NCI-H2029 (cell line): ENCODE measurements around the gene MYADML2.
"Not testable (repeated sequence)": the region's sequence is repeated elsewhere in the genome, so short reads cannot be mapped to it uniquely, and the experiment has no call there.

Experiments
- DNase-seq: peaks from one replicate; lab custom pipeline; 2025; lab: John Stamatoyannopoulos, UW

The MYADML2 gene, protein sequence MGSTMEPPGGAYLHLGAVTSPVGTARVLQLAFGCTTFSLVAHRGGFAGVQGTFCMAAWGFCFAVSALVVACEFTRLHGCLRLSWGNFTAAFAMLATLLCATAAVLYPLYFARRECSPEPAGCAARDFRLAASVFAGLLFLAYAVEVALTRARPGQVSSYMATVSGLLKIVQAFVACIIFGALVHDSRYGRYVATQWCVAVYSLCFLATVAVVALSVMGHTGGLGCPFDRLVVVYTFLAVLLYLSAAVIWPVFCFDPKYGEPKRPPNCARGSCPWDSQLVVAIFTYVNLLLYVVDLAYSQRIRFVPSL

DNA sequence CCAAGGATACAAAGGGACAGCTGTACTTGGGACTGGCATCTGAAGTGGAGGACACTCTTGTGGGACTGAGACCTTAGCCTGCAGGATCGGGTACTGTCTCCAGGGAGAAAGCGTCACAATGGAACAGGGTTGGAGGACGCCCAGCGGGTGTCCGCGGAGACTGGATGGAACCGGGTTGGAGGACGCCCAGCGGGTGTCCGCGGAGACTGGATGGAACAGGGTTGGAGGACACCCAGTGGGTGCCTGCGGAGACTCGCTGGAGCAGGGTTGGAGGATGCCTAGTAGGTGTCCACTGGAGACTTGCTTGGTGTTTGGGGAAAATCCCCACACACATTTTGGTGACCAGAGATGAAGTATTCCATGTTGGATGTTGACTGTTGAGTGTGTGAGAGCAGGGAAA, at the start of gene MYADML2:
MYADML2 (minus strand) TSS at position 45 of the 400 bp plus-strand sequence. CDS start 5,492 bp downstream, outside the sequence.
- DNase-seq: peak; percentile 8

DNA sequence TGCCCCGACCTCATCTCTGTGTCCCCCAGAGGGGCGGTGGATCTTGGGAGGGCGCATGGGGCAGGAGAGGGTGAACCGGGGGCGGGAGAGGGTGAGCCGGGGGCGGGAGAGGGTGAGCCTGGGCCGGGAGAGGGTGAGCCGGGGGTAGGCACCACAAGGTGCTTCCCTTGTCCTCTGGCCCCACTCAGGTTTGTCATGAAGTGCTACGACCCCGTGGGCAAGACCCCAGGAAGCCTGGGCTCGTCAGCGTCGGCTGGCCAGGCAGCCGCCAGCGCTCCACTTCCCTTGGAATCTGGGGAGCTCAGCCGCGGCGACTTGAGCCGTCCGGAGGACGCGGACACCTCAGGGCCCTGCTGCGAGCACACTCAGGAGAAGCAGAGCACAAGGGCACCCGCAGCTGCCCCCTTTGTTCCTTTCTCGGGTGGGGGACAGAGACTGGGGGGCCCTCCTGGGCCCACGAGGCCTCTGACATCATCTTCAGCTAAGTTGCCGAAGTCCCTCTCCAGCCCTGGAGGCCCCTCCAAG, 49.3 kb upstream of the MYADML2 start:
- no peak for DNase-seq

DNA sequence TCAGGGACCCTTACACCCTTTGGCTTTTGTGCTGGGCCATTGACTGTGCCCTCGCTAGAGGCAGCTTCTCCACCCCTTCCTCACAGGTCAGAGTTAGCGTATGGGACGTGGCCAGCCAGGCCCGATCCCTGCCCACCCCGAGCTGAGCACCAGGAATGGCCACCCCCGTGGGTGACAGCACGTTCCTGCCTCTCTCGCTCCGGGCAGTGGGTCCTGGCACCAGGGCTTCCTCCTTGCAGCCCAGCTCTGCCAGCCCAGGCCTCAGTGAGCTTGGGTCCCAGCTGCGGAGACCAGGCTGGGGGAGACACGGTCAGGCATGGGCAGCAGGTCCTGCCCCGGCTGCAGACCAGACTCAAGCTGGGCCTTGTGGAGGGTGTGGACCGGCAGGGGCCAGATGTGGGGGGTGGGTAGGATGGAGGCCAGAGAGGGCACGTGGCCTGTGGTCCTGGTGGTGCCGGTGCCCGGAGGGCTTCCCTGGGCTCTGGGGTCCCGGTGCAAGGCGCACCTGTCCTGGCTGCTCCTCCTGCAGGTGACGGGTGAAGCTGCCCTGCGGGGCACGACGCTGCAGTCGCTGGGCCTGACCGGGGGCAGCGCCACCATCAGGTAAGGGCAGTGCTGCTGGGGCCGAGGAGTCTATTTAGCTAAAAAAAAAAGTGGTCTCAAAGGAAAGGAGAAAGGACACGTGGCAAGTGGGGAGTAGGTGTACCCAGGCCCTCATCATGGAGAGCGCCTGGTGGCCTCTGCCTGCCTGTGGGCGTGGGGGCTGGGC, 48.6 kb upstream of the MYADML2 start:
- no peak for DNase-seq

DNA sequence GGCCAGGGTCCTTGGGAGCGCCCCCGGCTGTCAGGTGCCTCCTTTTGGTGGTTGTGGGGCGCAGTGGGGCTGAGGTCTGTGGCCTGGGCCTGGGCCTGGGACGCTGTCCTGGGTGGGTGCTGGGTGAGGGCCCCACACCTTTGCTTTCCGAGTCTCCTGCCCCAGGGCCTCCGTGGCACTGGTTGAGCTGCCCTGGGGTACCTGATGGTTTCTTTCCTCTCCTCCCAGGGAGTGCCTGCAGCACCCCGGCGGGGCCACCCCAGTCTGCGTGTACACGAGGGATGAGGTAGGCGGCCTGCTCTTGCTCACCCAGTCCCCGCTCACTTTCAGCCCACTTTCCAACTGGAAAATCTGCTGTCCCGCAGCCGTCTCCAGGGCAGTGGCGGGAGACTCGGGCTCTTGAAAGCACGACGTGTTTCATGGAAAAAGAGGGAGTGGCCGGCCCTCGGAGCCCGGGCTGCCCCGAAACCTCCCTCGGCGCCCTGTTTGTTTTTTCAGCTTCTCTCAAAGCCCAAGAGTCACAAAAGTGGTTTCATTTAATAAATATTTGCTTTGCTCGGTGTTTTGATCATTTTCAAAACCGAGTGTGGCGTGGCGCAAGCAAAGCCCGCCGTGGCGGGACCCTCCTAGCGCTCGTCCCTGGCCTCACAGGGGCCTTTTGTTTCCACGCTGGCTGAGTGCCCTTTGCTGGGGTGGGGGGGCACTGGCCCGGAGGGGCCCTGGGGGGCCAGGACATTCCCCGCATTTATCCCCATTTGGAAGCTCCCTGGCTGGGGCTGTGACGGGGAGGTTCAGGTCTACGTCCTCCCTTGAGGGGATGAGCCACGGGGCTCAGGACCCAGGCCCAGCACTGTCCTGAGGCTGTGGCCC, 47.8 kb upstream of the MYADML2 start:
- no peak for DNase-seq

DNA sequence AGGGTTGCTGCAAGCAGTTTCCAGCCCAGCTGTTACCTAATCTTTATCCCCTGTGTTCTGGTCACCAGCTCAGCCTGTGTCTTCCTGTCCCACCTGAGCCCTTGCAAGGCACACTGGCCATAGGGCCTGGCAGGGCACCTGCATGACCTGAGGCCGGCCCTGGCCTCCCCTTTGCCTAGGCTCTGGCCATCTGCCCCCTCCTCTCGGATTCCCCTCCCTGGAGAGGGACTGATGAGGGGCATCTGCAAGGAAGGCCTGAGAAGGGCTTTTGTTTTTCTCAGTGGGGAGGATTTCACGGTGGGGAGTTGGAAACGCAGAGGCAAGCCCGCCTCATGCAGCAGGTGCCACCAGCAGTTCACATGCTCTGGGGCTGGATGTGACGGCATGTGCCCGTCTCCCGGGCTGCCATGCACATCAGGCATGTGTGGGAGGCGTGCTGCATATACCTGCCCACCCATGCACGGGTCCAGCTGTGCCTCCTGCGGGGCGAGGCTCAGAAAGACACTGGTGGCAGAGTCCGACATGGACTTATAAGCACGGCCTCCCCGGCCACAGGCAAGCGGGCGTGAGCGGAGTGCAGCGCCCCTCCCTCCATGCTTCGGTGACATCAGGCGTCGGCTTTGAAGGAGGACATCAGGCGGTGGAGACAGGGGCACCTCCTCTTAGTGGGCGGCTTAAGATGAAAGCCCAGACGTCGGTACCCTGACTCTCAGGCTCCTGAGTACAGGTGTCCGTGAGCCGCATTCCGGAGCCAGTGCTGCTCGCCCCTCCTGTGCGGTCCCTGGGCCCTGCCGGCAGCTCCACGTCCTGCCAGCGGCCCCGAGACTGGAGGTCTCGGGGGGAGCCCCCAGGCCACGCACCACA, 46.9 kb upstream of the MYADML2 start:
- no peak for DNase-seq

DNA sequence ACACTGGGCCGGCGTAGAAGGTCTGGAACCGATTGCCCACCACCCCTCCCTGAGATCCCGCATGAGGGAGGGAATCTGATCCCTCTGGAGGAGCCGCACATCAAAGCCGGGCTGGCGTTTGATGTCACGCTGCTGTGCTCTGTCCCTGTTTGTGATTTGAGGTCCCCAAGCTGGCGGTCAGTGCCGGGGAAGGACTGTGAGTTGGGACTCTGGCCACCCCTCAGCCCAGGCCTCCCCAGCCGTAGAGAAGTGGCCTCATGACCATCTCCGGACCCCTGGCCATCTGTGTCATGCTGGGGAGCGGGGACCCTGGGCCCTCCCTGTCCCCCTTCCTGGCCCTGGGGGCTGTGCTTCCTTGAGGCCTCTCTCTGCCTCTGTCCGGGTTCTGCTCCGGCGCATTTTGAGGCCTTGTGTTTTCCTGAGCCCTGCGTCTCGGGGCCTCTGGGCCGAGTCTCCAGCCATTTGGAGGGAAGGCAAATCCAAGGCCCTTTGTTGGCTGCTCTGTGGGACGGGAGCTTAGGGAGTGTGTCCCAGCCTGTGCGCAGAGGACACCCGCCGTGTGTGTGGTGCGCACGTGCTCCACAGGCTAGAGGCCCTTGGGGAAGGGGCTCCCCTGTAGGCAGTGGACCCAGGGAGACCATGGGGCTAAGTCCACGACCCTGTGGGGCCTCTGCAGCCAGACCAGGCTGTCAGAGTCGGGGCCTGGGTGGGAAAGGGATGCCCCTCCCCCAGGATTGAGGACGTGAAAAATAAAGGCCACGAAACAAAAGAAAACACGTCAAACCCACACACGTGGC, 45.5 kb upstream of the MYADML2 start:
- no peak for DNase-seq

DNA sequence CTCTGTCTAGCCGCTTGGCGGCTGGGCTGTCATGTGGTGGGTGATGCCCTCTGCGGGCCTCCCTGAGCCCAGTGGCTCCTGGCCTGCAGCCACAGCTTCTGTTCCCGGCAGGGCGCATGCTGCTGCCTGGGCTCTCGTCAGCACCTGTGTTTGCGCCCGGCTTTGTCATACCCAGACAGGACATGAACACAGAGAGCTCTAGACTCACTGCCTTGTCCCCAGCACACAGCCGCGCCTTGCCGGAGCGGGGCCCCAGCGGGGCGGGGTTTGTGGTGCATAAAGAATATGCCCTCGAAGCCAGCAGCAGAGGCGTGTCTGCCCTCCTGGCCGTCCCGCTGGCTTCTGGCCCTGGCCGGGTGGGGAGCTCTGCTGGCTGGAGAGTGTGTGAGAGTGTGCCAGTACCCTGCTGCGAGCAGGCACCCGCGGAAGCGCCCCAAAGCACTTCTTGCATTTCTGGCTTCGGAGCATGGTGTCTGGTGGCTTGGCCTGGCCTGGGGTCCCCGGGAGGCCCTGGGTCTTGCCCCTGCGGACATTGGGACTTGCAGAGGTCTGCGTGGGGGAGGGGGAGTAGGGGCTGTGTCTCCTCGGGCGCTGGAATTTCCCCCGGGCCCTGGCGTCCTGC, 44.8 kb upstream of the MYADML2 start:
- peak; percentile 85 for DNase-seq

DNA sequence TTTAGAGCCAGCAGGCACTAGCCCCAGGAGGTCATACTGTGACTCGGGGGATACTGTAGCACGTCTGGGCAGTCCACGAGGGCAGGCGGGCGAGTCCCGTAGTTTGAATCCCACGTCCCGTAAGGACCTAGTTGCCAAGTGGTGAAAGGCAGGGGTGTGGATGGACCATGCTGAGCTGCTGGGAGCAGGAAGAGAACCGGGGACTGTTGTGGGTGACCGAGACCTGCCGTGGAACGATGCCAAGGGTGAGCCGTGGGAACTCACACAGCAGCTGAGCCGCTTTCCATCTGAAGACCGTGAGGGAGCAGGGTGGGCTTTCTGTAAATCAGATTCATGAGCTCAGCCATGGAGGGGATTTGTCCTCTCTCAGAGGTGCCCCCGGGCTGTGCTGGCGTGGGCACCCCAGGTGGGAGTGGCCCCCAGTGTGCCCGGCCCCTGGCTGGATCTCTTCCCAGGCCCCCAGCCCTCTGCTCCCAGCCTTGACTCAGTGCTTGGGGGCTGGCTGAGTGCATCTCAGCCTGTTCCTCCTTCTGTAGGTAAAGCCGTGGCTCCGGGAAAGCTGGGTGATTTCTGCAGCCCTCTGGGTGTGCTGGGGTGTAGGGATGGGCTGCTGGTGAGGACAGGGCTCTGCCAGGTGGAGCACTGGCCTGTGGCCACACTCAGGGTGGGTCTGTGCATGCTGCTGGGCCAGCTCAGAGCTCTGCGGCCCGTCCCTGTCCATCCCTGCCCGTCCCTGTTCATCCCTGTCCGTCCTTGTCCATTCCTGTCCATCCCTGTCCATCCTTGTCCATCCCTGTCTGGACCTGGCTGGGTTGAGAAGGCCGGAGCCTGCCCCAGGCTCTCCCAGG, 44.0 kb upstream of the MYADML2 start:
- no peak for DNase-seq

DNA sequence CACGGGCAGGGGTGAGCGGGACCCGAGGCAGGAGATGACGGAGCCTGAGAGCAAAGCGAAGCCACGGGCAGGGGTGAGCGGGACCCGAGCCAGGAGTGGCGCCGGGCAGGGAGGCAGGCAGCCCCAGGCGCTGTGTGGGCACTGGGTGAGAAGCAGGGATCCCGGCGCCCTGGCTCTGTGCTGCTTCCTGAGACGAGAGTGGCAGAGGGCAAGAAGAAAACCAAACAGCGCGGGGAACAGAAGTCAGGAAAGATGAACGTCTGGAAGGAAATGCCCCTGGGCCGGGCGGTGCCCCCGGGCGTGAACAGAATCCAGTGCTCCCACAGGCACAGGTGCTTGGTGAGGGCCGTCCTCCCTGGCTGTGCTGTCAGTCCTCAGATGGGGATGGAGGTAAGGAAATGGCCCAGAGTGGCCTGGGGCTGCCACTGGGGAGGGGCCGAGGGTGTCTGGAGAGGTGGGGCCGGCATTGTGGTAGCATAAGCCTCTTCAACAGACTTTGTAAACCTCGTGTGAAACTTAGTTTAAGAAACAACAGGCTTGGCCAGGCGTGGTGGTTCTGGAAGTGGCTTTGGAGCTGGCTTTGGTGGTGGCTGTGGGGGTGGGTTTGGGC, 40.2 kb upstream of the MYADML2 start:
- DNase-seq: no peak

DNA sequence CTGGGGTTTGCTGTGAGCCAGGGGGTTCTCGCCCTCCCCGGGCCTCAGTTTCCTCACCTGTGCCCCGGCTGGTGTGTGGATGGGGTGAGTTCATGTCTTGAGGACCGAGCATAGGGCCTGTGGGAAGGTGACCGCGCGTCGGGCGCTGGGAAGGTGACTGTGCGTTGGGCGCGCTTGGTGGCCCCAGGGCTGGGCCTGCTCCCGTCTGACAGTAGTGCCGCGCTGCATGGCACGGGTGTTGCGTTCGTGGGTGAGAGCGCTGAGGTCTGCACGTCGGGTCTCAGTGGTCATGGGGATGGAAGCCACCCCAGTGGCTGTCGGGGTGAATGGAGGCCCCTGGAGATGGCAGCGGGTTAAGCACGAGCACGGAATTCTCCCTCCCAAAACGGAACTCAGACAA, 39.6 kb upstream of the MYADML2 start:
- no peak for DNase-seq

DNA sequence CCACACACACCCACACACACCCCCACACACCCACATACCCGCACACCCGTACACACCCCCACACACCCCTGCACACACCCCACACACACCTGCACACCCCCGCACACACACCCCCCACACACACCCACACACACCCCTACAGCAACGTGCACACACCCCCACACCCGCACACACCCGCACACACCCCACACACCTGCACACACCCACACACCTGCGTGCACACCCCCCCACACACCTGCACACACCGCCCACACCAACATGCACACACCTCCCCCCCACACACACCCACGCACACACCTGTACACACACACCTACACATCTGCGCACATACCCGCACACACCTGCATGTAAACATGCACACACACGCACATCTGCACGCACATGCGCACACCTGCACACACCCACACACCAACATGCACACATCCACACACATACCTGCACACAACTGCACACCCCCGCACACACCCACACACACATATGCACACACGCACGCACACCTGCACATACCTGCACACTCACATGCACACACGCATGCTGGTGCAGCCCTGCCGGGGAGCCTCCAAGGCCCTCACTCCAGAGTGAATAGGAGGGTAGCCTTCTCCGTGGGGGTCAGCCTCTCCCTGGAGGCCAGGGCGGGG, 37.9 kb upstream of the MYADML2 start:
- no peak for DNase-seq

DNA sequence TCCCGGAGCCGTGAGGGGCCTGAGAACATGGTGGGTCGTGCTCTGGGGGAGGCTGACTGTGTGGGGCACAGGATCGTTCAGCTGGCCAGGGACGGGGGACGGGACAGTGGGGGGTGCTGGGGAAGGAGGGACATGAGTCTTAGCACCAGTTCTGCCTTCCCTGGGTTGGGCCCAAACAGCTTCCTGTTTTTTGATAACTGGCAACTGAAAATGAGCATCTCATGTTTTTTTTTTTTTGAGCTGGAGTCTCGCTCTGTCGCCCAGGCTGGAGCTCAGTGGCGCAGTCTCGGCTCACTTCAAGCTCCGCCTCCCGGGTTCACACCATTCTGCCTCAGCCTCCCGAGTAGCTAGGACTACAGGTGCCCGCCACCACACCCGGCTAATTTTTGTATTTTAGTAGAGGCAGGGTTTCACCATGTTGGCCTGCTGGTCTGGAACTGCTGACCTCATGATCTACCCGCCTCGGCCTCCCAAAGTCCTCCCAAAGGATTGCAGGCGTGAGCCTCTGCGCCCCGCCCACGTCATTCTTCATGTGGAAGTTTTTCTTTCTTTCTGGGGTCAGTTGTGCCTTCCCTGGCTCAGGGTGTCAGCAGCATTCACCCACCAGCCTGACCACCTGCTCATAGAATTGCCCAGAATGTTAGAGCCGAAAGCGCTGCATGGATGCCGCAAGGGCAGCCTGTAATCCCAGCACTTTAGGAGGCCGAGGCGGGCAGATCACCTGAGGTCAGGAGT, 36.8 kb upstream of the MYADML2 start:
- no peak for DNase-seq

DNA sequence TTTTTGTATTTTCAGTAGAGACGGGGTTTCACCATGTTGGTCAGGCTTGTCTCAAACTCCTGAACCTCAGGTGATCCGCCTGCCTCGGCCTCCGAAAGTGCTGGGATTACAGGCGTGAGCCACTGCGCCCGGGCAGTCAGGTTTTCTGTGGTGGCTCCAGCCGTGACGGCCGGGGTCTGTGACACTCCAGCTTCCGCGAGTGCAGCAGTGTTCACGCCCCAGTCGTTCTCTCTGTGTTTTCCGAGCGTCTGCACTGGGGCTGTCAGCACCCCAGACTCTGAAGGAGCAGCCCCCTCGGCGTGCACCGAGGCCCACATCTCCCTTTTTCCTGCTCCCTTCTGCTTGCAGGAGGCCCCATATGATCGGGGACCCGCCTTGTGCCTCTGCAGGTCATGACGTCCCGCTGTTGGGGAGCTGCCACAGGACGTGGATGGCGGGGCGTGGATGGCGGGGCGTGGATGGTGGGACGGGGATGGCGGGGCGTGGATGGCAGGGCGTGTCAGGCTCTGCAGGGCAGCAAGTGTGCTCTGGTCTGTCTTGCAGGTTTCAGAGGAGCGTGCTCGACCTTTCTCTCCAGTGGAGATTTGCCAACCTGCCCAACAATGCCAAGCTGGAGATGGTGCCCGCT, 36.1 kb upstream of the MYADML2 start:
- no peak for DNase-seq

DNA sequence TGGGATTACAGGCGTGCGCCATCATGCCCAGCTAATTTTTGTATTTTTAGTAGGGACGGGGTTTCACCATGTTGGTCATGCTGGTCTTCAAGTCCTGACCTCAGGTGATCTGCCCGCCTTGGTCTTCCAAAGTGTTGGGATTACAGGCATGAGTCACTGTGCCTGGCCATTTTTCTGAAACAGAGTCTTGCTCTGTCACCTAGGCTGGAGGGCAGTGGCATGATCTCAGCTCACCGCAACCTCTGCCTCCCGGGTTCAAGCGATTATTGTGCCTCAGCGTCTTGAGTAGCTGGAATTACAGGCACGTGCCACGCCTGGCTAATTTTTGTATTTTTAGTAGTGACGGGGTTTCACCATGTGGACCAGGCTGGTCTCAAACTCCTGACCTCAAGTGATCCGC, 34.5 kb upstream of the MYADML2 start:
- DNase-seq: not testable (repeated sequence)

DNA sequence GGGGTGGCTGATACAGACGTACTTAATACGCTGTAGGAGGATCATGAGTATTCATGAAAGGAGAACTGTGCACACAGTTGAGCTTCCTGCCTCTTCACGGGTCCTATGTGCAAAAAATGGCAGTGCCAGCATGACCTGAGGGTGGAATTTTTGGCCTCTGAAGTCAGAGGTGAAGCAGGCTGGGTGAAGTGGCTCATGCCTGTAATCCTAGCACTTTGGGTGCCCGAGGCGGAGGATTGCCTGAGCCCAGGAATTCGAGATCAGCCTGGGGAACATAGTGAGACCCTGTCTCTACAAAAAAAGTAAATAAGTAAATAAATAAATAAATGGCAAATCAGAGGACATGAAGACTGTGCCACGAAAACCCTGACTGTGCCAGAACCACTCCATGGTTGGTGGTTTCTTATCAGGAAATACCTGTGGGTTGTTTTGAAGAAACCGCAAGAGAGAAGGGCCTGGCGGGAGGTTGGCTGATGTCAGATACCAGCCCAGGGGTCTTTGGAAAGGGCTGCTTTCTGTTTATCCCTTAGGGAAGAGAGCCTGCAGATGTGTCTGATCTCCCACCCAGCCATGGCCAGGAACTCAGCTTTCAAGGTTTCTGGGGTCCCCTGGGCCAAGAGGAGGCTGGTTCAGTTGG, 33.8 kb upstream of the MYADML2 start:
- DNase-seq: no peak

DNA sequence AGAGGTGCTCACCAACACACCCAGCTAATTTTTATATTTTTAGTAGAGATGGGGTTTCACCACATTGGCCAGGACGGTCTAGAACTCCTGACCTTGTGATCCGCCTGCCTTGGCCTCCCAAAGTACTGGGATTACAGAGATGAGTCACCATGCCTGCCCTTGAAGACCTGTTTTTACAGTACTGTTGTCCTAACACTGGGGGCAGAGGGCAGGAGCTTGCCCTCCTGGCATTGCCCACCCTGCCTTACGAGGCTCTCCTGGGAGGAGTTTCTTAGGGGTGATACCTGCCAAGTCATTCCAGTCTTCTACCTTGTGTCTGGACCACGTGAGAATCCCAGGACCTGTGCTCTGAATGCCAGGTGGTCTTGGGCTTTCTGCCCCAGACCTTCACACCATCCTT, 33.1 kb upstream of the MYADML2 start:
- no peak for DNase-seq
